ENCODE data around the gene PDE4B.

DNA sequence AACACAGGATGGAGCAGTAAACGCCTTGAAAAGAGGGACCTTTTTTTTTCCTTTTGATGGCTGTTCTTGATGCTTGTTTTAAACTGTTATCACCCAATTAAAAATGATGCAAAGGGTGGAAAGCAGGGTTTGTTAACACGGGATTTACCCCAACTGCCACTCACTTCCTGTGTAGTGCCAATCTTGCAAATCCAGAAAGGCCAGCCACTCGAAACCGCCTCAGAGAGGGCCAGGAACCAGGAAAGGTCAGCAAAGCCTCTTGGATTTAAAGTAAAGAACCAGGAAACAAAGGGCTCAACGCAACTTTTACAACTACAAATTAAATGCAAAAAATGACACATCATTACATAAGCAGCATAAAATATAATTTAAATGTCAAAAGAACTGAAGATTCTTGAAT is 347.4 kb downstream of the PDE4B start:
- TF ChIP-seq ASH2L (IDR thresholded peaks at IDR 0.05; ENCODE audit: insufficient read length, low read depth, low read length), result no peak
- no peak for TF ChIP-seq NFIC (IDR thresholded peaks at IDR 0.05; ENCODE audit: low read length)
- no peak for TF ChIP-seq ZFAT (CRISPR knock-in tag; conservative IDR thresholded peaks at IDR 0.05)
- TF ChIP-seq, protein P1, sequence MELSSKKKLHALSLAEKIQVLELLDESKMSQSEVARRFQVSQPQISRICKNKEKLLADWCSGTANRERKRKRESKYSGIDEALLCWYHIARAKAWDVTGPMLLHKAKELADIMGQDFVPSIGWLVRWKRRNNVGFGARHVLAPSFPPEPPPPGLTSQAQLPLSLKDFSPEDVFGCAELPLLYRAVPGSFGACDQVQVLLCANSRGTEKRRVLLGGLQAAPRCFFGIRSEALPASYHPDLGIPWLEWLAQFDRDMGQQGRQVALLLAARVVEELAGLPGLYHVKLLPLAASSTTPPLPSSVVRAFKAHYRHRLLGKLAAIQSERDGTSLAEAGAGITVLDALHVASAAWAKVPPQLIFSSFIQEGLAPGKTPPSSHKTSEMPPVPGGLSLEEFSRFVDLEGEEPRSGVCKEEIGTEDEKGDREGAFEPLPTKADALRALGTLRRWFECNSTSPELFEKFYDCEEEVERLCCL (CRISPR knock-in tag; IDR thresholded peaks at IDR 0.05; ENCODE audit: borderline replicate concordance), result no peak
- TF ChIP-seq POLR2A (IDR thresholded peaks at IDR 0.05; ENCODE audit: insufficient read depth in 1 of 2, low read depth in 2 of 2, low read length in 2 of 2), result no peak
- TF ChIP-seq, protein P2, sequence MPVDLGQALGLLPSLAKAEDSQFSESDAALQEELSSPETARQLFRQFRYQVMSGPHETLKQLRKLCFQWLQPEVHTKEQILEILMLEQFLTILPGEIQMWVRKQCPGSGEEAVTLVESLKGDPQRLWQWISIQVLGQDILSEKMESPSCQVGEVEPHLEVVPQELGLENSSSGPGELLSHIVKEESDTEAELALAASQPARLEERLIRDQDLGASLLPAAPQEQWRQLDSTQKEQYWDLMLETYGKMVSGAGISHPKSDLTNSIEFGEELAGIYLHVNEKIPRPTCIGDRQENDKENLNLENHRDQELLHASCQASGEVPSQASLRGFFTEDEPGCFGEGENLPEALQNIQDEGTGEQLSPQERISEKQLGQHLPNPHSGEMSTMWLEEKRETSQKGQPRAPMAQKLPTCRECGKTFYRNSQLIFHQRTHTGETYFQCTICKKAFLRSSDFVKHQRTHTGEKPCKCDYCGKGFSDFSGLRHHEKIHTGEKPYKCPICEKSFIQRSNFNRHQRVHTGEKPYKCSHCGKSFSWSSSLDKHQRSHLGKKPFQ (CRISPR knock-in tag; IDR thresholded peaks at IDR 0.05; ENCODE audit: insufficient replicate concordance), result no peak
- no peak for TF ChIP-seq FOXK1 (CRISPR knock-in tag; IDR thresholded peaks at IDR 0.05; ENCODE audit: borderline replicate concordance, low read depth)
- TF ChIP-seq, protein P3, sequence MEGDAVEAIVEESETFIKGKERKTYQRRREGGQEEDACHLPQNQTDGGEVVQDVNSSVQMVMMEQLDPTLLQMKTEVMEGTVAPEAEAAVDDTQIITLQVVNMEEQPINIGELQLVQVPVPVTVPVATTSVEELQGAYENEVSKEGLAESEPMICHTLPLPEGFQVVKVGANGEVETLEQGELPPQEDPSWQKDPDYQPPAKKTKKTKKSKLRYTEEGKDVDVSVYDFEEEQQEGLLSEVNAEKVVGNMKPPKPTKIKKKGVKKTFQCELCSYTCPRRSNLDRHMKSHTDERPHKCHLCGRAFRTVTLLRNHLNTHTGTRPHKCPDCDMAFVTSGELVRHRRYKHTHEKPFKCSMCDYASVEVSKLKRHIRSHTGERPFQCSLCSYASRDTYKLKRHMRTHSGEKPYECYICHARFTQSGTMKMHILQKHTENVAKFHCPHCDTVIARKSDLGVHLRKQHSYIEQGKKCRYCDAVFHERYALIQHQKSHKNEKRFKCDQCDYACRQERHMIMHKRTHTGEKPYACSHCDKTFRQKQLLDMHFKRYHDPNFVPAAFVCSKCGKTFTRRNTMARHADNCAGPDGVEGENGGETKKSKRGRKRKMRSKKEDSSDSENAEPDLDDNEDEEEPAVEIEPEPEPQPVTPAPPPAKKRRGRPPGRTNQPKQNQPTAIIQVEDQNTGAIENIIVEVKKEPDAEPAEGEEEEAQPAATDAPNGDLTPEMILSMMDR (CRISPR knock-in tag; IDR thresholded peaks at IDR 0.05), result no peak
- TF ChIP-seq ZNF335 (CRISPR knock-in tag; IDR thresholded peaks at IDR 0.05), result no peak
- TF ChIP-seq ZFP1 (CRISPR knock-in tag; IDR thresholded peaks at IDR 0.05), result no peak
- TF ChIP-seq SOX5 (CRISPR knock-in tag; IDR thresholded peaks at IDR 0.05; ENCODE audit: borderline replicate concordance), result no peak
- TF ChIP-seq FOXA1 (IDR thresholded peaks at IDR 0.05), result no peak
- no peak for TF ChIP-seq FOXA1 (CRISPR knock-in tag; IDR thresholded peaks at IDR 0.05)
- TF ChIP-seq CEBPB (IDR thresholded peaks at IDR 0.05; ENCODE audit: borderline replicate concordance, low read depth, low read length), result no peak
- no peak for TF ChIP-seq MAFK (conservative IDR thresholded peaks at IDR 0.05 in 1 of 2, IDR thresholded peaks at IDR 0.05 in 1 of 2; ENCODE audit: low read length in 2 of 2)

All from HepG2 (cell line).